GM06990 (cell line): ENCODE data around the gene MMP3.

Experiments used
- DNase-seq: peaks from one replicate; pipeline ENCODE4 v3.0.0-alpha.2; 2011; ENCODE audit not compliant: insufficient read length; ENCODE audit errors: extremely low read depth
- H3K27me3 ChIP-seq: replicated peaks from 2 replicates; pipeline ENCODE4 v1.6.0; 2011; ENCODE audit warnings: low read length; ENCODE audit not compliant: control insufficient read depth, insufficient read depth
- H3K36me3 ChIP-seq: 2 replicates; pipeline ENCODE4 v1.5.1; 2011; ENCODE audit warnings: low read length; ENCODE audit not compliant: control insufficient read depth, insufficient read depth
- H3K4me3 ChIP-seq: replicated peaks from 2 replicates; pipeline ENCODE4 v1.5.1; 2011; ENCODE audit warnings: low read depth, mild to moderate bottlenecking, control low read depth, low read length
- CTCF ChIP-seq: IDR thresholded peaks from 2 replicates; pipeline ENCODE4 v1.5.1; 2011; ENCODE audit warnings: low read length, control low read depth, mild to moderate bottlenecking, inconsistent platforms; ENCODE audit not compliant: insufficient read depth, poor library complexity, severe bottlenecking

The MMP3 gene

GRCh38 chr11:102832612-102833011 lies 10.8 kb downstream of the MMP3 start:
- 0 out of 2 replicates have a peak, but pooled peaks cover 1% of the 10 kb centered on the region for H3K27me3 ChIP-seq
- no peaks in the 10 kb centered on the region for H3K36me3 ChIP-seq
- no peak for DNase-seq
- TF ChIP-seq CTCF: no peak
- H3K4me3 ChIP-seq: no peak overlapping the region

GRCh38 chr11:102831489-102832440 lies 11.6 kb downstream of the MMP3 start:
- peak; percentile 1 for DNase-seq
- Histone ChIP-seq H3K27me3 (0 out of 2 replicates have a peak, but pooled peaks cover 1% of the 10 kb centered on the region), H3K36me3 (no peaks in the 10 kb centered on the region), H3K4me3 (no peak overlapping the region)
- TF ChIP-seq CTCF: peak; percentile 54

DNA sequence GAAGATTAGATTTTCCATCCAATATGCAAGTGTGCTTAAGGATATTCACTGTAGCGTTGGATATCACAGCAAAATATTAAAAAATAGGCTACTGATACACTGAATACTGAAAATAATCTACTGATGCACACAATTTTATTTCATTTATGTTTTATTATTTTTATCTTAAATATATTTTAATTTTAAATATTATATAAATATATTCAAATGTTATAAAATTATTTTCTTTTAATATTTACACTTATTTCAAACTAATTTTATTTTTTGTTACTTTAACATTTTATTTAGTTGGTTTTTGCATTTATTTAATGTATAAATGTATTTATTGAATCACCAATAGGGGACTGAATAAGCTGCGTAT lies 12.3 kb downstream of the MMP3 start:
- no peak overlapping the region for H3K4me3 ChIP-seq
- H3K36me3 ChIP-seq: no peaks in the 10 kb centered on the region
- no peak for DNase-seq
- TF ChIP-seq CTCF: no peak
- H3K27me3 ChIP-seq: no peaks in the 10 kb centered on the region

GRCh38 chr11:102830001-102830727 lies 13.2 kb downstream of the MMP3 start:
- TF ChIP-seq CTCF: no peak
- H3K27me3 ChIP-seq: no peaks in the 10 kb centered on the region
- no peaks in the 10 kb centered on the region for H3K36me3 ChIP-seq
- no peak for DNase-seq
- no peak overlapping the region for H3K4me3 ChIP-seq

DNA sequence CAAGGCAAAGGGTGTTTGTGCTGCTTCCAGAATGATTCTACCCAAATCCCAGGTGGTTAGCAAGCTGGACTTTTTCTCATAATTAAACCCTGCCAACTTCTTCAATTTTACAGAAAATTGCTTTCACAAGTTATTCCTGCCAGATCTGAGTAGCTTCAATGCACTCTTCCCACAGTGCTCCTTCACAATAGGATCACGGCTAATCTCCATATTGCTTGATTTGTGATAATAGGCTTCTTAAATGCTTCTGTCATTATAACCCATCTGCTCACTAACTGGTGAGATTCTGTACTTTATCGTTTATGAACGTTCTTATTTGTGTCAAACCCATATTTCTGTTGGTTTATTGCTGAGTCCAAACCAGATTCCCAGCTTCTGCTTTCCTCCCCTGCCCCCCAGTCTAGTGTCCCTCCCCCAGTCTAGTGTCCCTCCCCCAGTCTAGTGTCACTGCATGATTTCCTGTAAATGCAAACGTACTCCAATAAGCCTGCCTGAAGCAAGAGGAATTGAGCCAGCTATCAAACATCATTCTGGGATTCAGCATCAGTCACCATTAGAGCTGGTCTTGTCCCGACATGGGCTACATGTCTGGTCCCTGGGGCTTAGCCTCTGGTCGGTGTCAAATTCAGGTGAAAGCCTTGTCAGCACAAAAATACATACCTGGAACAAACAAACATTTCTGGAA lies 14.0 kb downstream of the MMP3 start:
- no peaks in the 10 kb centered on the region for H3K36me3 ChIP-seq
- DNase-seq: no peak
- H3K27me3 ChIP-seq: no peaks in the 10 kb centered on the region
- TF ChIP-seq CTCF: no peak
- H3K4me3 ChIP-seq: no peak overlapping the region
